ENCODE data around the gene KRTAP13-2.

- TF ChIP-seq CTCF (IDR thresholded peaks at IDR 0.05) (no peak), EP300 (IDR thresholded peaks at IDR 0.05) (no peak), POLR2A (IDR thresholded peaks at IDR 0.05) (no peak)
These were observed 33.4 kb downstream of the KRTAP13-2 start for GRCh38 chr21:30338717-30339116.
